K562 (cell line): ENCODE measurements around the gene COL4A4. TPM values are rescaled to one million over a fixed set of nuclear protein-coding genes. Genes with fewer than 3 reads are reported as not detected.

Experiments
- ATAC-seq: fragments of 200-7000 bp; cut with Tn5 transposase; 3 replicates; pipeline ENCODE4 v1.9.1; 2020; ENCODE audit warnings: moderate library complexity
- BruUV-seq: library from RNA; stranded (reverse); fragments of 400-500 nt; replicated peaks from 2 replicates; lab custom pipeline; 2021; lab: Mats Ljungman, UMichigan
- CTCF ChIA-PET: fragments of 300-600 bp; formaldehyde crosslinking; extraction: SDS; loops from one replicate; lab custom pipeline; 2021; ENCODE audit warnings: low intra/inter-chr PET ratio; lab: Yijun Ruan, JAX
- POLR2A ChIA-PET: fragments of 300-600, 350-650 bp; sonication (Branson Sonifier 250); formaldehyde crosslinking; extraction: SDS; loops from one replicate; lab custom pipeline; 2021; ENCODE audit warnings: antibody characterized with exemption, inconsistent platforms; lab: Yijun Ruan, JAX
- DNase-seq, 4 experiments: peaks; one replicate each; pipeline versions ENCODE4 v3.0.0 to v3.0.0-alpha.2; 2011 to 2018; ENCODE audit warnings: low spot score in 3 of 4, mixed read lengths in 3 of 4; ENCODE audit errors: extremely low read depth in 1 of 4
- FAIRE-seq: peaks from 2 replicates; lab custom pipeline; 2011; peaks lifted over from hg19 to GRCh38; lab: Jason Lieb, UNC
- H2AFZ ChIP-seq: 2 replicates; pipeline ENCODE4 v1.6.0; 2011; ENCODE audit warnings: low read depth, low read length, control low read depth, inconsistent platforms
- H3K27ac ChIP-seq: fragments of 200-600 bp; 3 replicates; pipeline ENCODE4 v1.8.0; 2011; ENCODE audit warnings: low read depth, mild to moderate bottlenecking, control low read depth, inconsistent platforms, low read length, moderate library complexity, mixed read lengths; ENCODE audit errors: extremely low read depth
- H3K27me3 ChIP-seq, 2 experiments: fragments of 300-600 bp in 1 of 2; 2 replicates in 1 of 2; 3 replicates in 1 of 2; pipeline versions ENCODE4 v1.6.0 to v1.8.0; 2011; ENCODE audit warnings: inconsistent platforms in 2 of 2, low read length in 2 of 2, mild to moderate bottlenecking in 1 of 2, mixed read lengths in 1 of 2, moderate library complexity in 1 of 2; ENCODE audit not compliant: control insufficient read depth in 2 of 2, insufficient read depth in 2 of 2
- H3K36me3 ChIP-seq: fragments of 300-600 bp; 3 replicates; pipeline ENCODE4 v1.8.0; 2011; ENCODE audit warnings: mild to moderate bottlenecking, low read length, inconsistent platforms; ENCODE audit not compliant: control insufficient read depth, insufficient read depth
- H3K4me1 ChIP-seq, 2 experiments: fragments of 200-600 bp in 1 of 2; replicated peaks in 1 of 2; 2 replicates in 1 of 2; 3 replicates in 1 of 2; pipeline versions ENCODE4 v1.5.1 to v1.8.0; 2011; ENCODE audit warnings: inconsistent platforms in 2 of 2, low read length in 2 of 2, mild to moderate bottlenecking in 1 of 2, mixed read lengths in 1 of 2, moderate library complexity in 1 of 2; ENCODE audit not compliant: control insufficient read depth in 2 of 2, insufficient read depth in 2 of 2
- H3K4me2 ChIP-seq: 2 replicates; pipeline ENCODE4 v1.6.1; 2011; ENCODE audit warnings: low read length, control low read depth, inconsistent platforms, mixed read lengths; ENCODE audit not compliant: insufficient read depth
- H3K4me3 ChIP-seq: fragments of 200-600 bp; sonication (generic), shearing (Covaris generic); 2 replicates; pipeline ENCODE4 v1.5.1; 2016; ENCODE audit warnings: control low read depth, inconsistent platforms
- H3K79me2 ChIP-seq: fragments of 200-600 bp; 3 replicates; pipeline ENCODE4 v1.8.0; 2011; ENCODE audit warnings: low read length, inconsistent platforms; ENCODE audit not compliant: control insufficient read depth, insufficient read depth
- H3K9ac ChIP-seq, 2 experiments: 2 replicates each; pipeline versions ENCODE4 v1.6.0 to v1.6.1; 2011; ENCODE audit warnings: low read depth in 2 of 2, low read length in 2 of 2, control low read depth in 1 of 2, inconsistent platforms in 1 of 2, mild to moderate bottlenecking in 1 of 2, mixed read lengths in 1 of 2; ENCODE audit not compliant: insufficient read depth in 1 of 2
- H3K9me1 ChIP-seq: one replicate; pipeline ENCODE4 v1.6.0; 2011; ENCODE audit warnings: inconsistent platforms, mild to moderate bottlenecking, low read length, moderate library complexity; ENCODE audit not compliant: control insufficient read depth, insufficient read depth
- H3K9me3 ChIP-seq: replicated peaks from 2 replicates; pipeline ENCODE4 v1.5.1; 2011; ENCODE audit warnings: low read depth, low read length, inconsistent platforms; ENCODE audit not compliant: control insufficient read depth, insufficient read depth
- H4K20me1 ChIP-seq: replicated peaks from 2 replicates; pipeline ENCODE4 v1.6.1; 2011; ENCODE audit warnings: low read length, inconsistent platforms, mixed read lengths; ENCODE audit not compliant: control insufficient read depth, insufficient read depth
- ATF1 ChIP-seq, 2 experiments: fragments of 450-650 bp in 1 of 2; IDR thresholded peaks; 2 replicates each; pipeline ENCODE4 v1.6.1; 2016; ENCODE audit warnings: missing compliant biosample characterization in 1 of 2, missing genetic modification characterization in 1 of 2
- CCNT2 ChIP-seq: IDR thresholded peaks from 2 replicates; pipeline ENCODE4 v1.6.1; 2011; ENCODE audit warnings: borderline replicate concordance, low read depth, mild to moderate bottlenecking, moderate library complexity, mixed read lengths, low read length; ENCODE audit not compliant: insufficient read length; ENCODE audit errors: extremely low read depth
- E2F5 ChIP-seq: sonication (generic); formaldehyde crosslinking; IDR thresholded peaks from 2 replicates; pipeline ENCODE4 v1.8.0; 2022; ENCODE audit warnings: mild to moderate bottlenecking, missing genetic modification reagents
- ELF1 ChIP-seq: fragments of 200-800 bp; sonication (Bioruptor generic); IDR thresholded peaks from 2 replicates; pipeline ENCODE4 v1.6.1; 2016; ENCODE audit warnings: missing genetic modification characterization, missing compliant biosample characterization
- U2AF2 ChIP-seq: fragments of 200-400 bp; formaldehyde crosslinking; optimal IDR thresholded peaks from 2 replicates; pipeline ENCODE3; 2017; ENCODE audit warnings: low read depth, mild to moderate bottlenecking, low read length
- ZNF780A ChIP-seq: fragments of 250-450 bp; sonication (Bioruptor Pico); IDR thresholded peaks from 2 replicates; pipeline ENCODE4 v1.5.0; 2021; ENCODE audit warnings: mild to moderate bottlenecking
- WGBS: fragments of 100-300 bp; shearing (Covaris generic); methylation state at CpG from one replicate; pipeline ENCODE4 v1.1.6; 2016; ENCODE audit warnings: low coverage, mixed read lengths; ENCODE audit not compliant: insufficient coverage; ENCODE audit errors: missing lambda C conversion rate; 5-methylcytosine and 5-hydroxymethylcytosine counted together
- in situ Hi-C: fragments of 300-500 bp; cut with MboI; formaldehyde crosslinking; loops from 4 replicates; pipeline ENCODE4 v1.15.0; 2018; ENCODE audit warnings: inconsistent platforms, mixed read lengths
- intact Hi-C: fragments of 100-400 bp; cut with micrococcal nuclease; formaldehyde crosslinking; loops from 2 replicates; pipeline ENCODE4 v1.14.2; 2022
- polyA plus RNA-seq, 8 experiments: library from polyadenylated mRNA; depleted of rRNA in 4 of 8; stranded (reverse) in 5 of 8; unstranded in 3 of 8; fragments of >200 nt; fragmentation: Nextera tagmentation in 2 of 8; fragmentation: Illumina TruSeq in 1 of 8; extraction: Ambion mirVana in 2 of 8; extraction: Trizol in 1 of 8; gene quantifications; 2 replicates each; pipeline versions ENCODE4 v1.2.1 to v1.2.3, GENCODE V29; 2011 to 2014; ENCODE audit warnings: inconsistent platforms in 1 of 8, missing spikeins in 1 of 8
- total RNA-seq, 7 experiments: library from RNA; depleted of rRNA in 6 of 7; stranded (reverse); fragments of >200 nt in 6 of 7; fragmentation: Illumina TruSeq in 2 of 7; extraction: Trizol in 2 of 7; gene quantifications; 2 replicates each; pipeline versions ENCODE4 v1.2.1 to v1.2.3, GENCODE V29; 2011 to 2021; ENCODE audit warnings: low replicate concordance in 1 of 7

Gene COL4A4
- total and polyA plus RNA-seq, 9 of the 15 experiments (the other 6 are each of a cell fraction or from before 2014, with no cell fraction given), result under 0.01 to 0.01 TPM; not detected in 7

- H3K27ac ChIP-seq, result no peak overlapping the region
- no peak overlapping the region for H3K4me2 ChIP-seq
- H3K9me1 ChIP-seq, result no peaks in the 10 kb centered on the region
- H3K27me3 ChIP-seq, result peaks cover 0 to 7% of the 10 kb centered on the region in 2 experiments; a peak in 2 of 5 replicates
- H4K20me1 ChIP-seq, result no peaks in the 10 kb centered on the region
- in situ Hi-C loops, result no loop called here
- H3K9ac ChIP-seq, result no peak overlapping the region
- no peaks in the 10 kb centered on the region for H3K79me2 ChIP-seq
- H2AFZ ChIP-seq, result no peak overlapping the region
- BruUV-seq, result no TSS peak
- H3K4me3 ChIP-seq, result no peak overlapping the region
- ChIA-PET POLR2A (no interaction called here), CTCF (no interaction called here)
- no peak for DNase-seq
- H3K36me3 ChIP-seq, result no peaks in the 10 kb centered on the region
- FAIRE-seq, result no peak
- no peak for TF ChIP-seq E2F5
- no peak for TF ChIP-seq U2AF2
- TF ChIP-seq CCNT2, result no peak
- TF ChIP-seq ATF1 (CRISPR knock-in tag; IDR thresholded peaks at IDR 0.05), result no peak
- TF ChIP-seq ATF1 (tag; IDR thresholded peaks at IDR 0.05), result no peak
- TF ChIP-seq ZNF780A, result no peak
- TF ChIP-seq ELF1, result no peak
- no peak for ATAC-seq
- WGBS, result 4% methylated on average over 11 of the region's 20 CpGs
- intact Hi-C loops, result no loop called here
- peaks cover 0 to 12% of the 10 kb centered on the region in 2 experiments; a peak in 1 of 5 replicates for H3K4me1 ChIP-seq
- no peaks in the 10 kb centered on the region for H3K9me3 ChIP-seq
Measured at GRCh38 chr2:227163485-227163997, 464 bp downstream of the COL4A4 start.
